Dedifferentiated amniotic fluid mesenchymal stem cell (primary cell): ENCODE data around the gene GRIN2B.

Source experiments
- DNase-seq: peaks from one replicate; pipeline ENCODE4 v3.0.0-alpha.2; 2016; ENCODE audit errors: extremely low spot score

GRIN2B gene

GRCh38 chr12:13981296-13981962 is at the start of gene GRIN2B:
GRIN2B (minus strand) TSS chr12:13981602; CDS start chr12:13866208, 115,394 bp downstream.
- DNase-seq = no peak

GRCh38 chr12:14026537-14026936 is 45.1 kb upstream of the GRIN2B start:
- DNase-seq = no peak

GRCh38 chr12:14024591-14024990 is 43.2 kb upstream of the GRIN2B start:
- DNase-seq = no peak

GRCh38 chr12:14018080-14018479 is 36.7 kb upstream of the GRIN2B start:
- DNase-seq = no peak

GRCh38 chr12:14010989-14011388 is 29.6 kb upstream of the GRIN2B start:
- DNase-seq = no peak

- DNase-seq = no peak
These were observed 26.2 kb upstream of the GRIN2B start for GRCh38 chr12:14007639-14008038.

GRCh38 chr12:13992585-13992984 is 11.2 kb upstream of the GRIN2B start:
- DNase-seq = no peak

GRCh38 chr12:13992106-13992505 is 10.7 kb upstream of the GRIN2B start:
- no peak for DNase-seq

GRCh38 chr12:13986031-13986430 is 4.6 kb upstream of the GRIN2B start:
- no peak for DNase-seq

GRCh38 chr12:13981990-13982389 is 588 bp upstream of the GRIN2B start:
- DNase-seq = no peak

- no peak for DNase-seq
These were observed 685 bp downstream of the GRIN2B start for GRCh38 chr12:13980538-13981295.

GRCh38 chr12:13979772-13980378 is 1.5 kb downstream of the GRIN2B start:
- no peak for DNase-seq

GRCh38 chr12:13978876-13979275 is 2.5 kb downstream of the GRIN2B start:
- no peak for DNase-seq

- no peak for DNase-seq
These were observed 4.5 kb downstream of the GRIN2B start for GRCh38 chr12:13976880-13977279.

- no peak for DNase-seq
These were observed 5.3 kb downstream of the GRIN2B start for GRCh38 chr12:13976028-13976584.

GRCh38 chr12:13973996-13974395 is 7.4 kb downstream of the GRIN2B start:
- no peak for DNase-seq

- DNase-seq = no peak
These were observed 10.6 kb downstream of the GRIN2B start for GRCh38 chr12:13970803-13971202.

- no peak for DNase-seq
These were observed 13.1 kb downstream of the GRIN2B start for GRCh38 chr12:13968281-13968680.

- no peak for DNase-seq
These were observed 16.7 kb downstream of the GRIN2B start for GRCh38 chr12:13964666-13965065.

- no peak for DNase-seq
These were observed 18.7 kb downstream of the GRIN2B start for GRCh38 chr12:13962699-13963098.

GRCh38 chr12:13961971-13962370 is 19.4 kb downstream of the GRIN2B start:
- DNase-seq = no peak

- DNase-seq = no peak
These were observed 22.2 kb downstream of the GRIN2B start for GRCh38 chr12:13959131-13959723.
